DOHH2 (cell line): ENCODE data around the gene C1QB.
"Not testable (repeated sequence)": the region's sequence is repeated elsewhere in the genome, so short reads cannot be mapped to it uniquely, and the experiment has no call there.

ENCODE experiments used
- H3F3A ChIP-seq: fragments of 200-600 bp; sonication (generic), shearing (Covaris generic); 2 replicates; pipeline ENCODE4 v1.6.0; 2016; ENCODE audit warnings: antibody characterized with exemption, mild to moderate bottlenecking; ENCODE audit not compliant: control insufficient read depth, insufficient read depth
- H3K27ac ChIP-seq: fragments of 200-600 bp; sonication (generic); 2 replicates; pipeline ENCODE4 v1.5.1; 2014; ENCODE audit warnings: low read depth, mild to moderate bottlenecking, low read length, moderate library complexity
- H3K27me3 ChIP-seq: fragments of 200-600 bp; sonication (generic); 2 replicates; pipeline ENCODE4 v1.6.1; 2014; ENCODE audit warnings: mild to moderate bottlenecking, low read length, mixed read lengths; ENCODE audit not compliant: control insufficient read depth
- H3K36me3 ChIP-seq: fragments of 200-600 bp; sonication (generic); 2 replicates; pipeline ENCODE4 v1.6.1; 2014; ENCODE audit warnings: mild to moderate bottlenecking, low read length, moderate library complexity, mixed read lengths; ENCODE audit not compliant: control insufficient read depth
- H3K4me1 ChIP-seq: fragments of 200-600 bp; sonication (generic); 2 replicates; pipeline ENCODE4 v1.6.1; 2014; ENCODE audit warnings: mild to moderate bottlenecking, low read length, mixed read lengths; ENCODE audit not compliant: control insufficient read depth
- H3K4me2 ChIP-seq: fragments of 200-600 bp; sonication (generic); 2 replicates; pipeline ENCODE4 v1.6.0; 2014; ENCODE audit warnings: mild to moderate bottlenecking, low read length, moderate library complexity
- H3K4me3 ChIP-seq: fragments of 200-600 bp; sonication (generic); 2 replicates; pipeline ENCODE4 v1.5.1; 2014; ENCODE audit warnings: mild to moderate bottlenecking, low read length, mixed read lengths
- H3K79me2 ChIP-seq: fragments of 200-600 bp; sonication (generic); 2 replicates; pipeline ENCODE4 v1.6.1; 2014; ENCODE audit warnings: mild to moderate bottlenecking, low read length, mixed read lengths; ENCODE audit not compliant: control insufficient read depth
- H3K9me2 ChIP-seq: fragments of 200-600 bp; sonication (generic); replicated peaks from 2 replicates; pipeline ENCODE4 v1.6.1; 2014; ENCODE audit warnings: mild to moderate bottlenecking, low read length, mixed read lengths; ENCODE audit not compliant: control insufficient read depth
- H3K9me3 ChIP-seq: fragments of 200-600 bp; sonication (generic); 2 replicates; pipeline ENCODE4 v1.6.1; 2014; ENCODE audit warnings: antibody characterized with exemption, low read length, mixed read lengths; ENCODE audit not compliant: control insufficient read depth, insufficient read depth
- H4K20me1 ChIP-seq: fragments of 200-600 bp; sonication (generic); 2 replicates; pipeline ENCODE4 v1.6.0; 2014; ENCODE audit warnings: low read depth, mild to moderate bottlenecking, antibody characterized with exemption, low read length, moderate library complexity; ENCODE audit not compliant: control insufficient read depth, insufficient read depth
- EZH2phosphoT487 ChIP-seq: fragments of 200-600 bp; sonication (generic); IDR thresholded peaks from 2 replicates; pipeline ENCODE4 v1.6.1; 2017; ENCODE audit warnings: borderline replicate concordance, mild to moderate bottlenecking, antibody characterized with exemption, low read length, moderate library complexity, mixed read lengths
- TF ChIP-seq, protein P1 (sequence below): fragments of 200-600 bp; sonication (generic); IDR thresholded peaks from one replicate; pipeline ENCODE4 v1.5.1; 2014; ENCODE audit warnings: antibody characterized with exemption, mild to moderate bottlenecking, low read depth, low read length; ENCODE audit not compliant: poor library complexity, severe bottlenecking

C1QB gene

DNA sequence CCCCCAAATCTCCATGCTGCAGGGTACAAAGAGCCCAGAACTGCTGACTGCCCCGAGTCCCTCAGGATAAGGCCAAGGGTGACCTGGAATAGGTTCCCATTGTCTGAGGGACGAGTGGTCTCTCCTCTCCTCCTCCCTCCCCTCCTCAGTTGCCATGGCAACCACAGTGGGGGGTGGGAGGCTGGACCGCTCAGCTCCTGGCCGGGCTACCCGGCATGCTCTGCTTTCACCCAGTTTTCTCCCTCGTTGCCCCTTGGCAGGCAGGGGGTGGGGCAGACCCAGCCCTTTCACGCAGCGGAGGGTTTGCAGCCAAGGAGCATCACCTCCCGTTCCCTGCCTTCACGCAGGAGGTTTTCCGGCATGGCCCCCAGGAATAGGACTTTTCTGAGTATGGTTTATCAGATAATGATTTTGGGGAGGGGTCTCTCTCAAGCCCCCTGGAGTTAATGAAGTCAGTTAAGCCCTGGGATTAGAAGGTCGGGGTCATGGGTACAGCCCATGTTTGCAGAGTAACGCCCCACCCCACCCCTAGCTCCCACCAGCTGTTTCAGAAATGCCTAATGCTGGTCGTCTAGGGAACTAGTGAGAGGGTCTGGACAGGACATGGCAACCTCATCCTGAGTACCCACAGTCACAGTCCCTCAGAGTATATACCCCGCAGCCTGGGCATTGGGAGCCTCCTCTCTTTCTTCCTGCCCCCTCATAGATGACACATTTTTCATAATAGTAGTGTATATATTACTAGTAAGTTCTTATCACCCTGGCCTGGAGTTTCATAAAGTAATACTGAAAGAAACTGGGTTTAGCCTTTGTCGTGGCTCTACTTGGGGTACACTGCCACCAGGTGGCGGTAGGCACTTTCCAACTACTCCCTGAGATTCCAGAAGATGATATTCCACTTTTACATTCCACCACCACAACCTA is 20.7 kb downstream of the C1QB start:
- H3K27me3 ChIP-seq: peaks cover 5% of the 10 kb centered on the region
- no peaks in the 10 kb centered on the region for H3K79me2 ChIP-seq
- no peak for TF ChIP-seq EZH2phosphoT487
- TF ChIP-seq, protein P1, sequence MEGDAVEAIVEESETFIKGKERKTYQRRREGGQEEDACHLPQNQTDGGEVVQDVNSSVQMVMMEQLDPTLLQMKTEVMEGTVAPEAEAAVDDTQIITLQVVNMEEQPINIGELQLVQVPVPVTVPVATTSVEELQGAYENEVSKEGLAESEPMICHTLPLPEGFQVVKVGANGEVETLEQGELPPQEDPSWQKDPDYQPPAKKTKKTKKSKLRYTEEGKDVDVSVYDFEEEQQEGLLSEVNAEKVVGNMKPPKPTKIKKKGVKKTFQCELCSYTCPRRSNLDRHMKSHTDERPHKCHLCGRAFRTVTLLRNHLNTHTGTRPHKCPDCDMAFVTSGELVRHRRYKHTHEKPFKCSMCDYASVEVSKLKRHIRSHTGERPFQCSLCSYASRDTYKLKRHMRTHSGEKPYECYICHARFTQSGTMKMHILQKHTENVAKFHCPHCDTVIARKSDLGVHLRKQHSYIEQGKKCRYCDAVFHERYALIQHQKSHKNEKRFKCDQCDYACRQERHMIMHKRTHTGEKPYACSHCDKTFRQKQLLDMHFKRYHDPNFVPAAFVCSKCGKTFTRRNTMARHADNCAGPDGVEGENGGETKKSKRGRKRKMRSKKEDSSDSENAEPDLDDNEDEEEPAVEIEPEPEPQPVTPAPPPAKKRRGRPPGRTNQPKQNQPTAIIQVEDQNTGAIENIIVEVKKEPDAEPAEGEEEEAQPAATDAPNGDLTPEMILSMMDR: peak; percentile 73
- peaks cover 5% of the 10 kb centered on the region; the same call in 1 of the 2 replicates for H3K9me3 ChIP-seq
- no peak overlapping the region for H3K27ac ChIP-seq
- no peak overlapping the region for H3K4me2 ChIP-seq
- H3K4me1 ChIP-seq: no peaks in the 10 kb centered on the region
- H3K9me2 ChIP-seq: no peaks in the 10 kb centered on the region
- H4K20me1 ChIP-seq: no peaks in the 10 kb centered on the region; the same call in 1 of the 2 replicates
- H3K36me3 ChIP-seq: no peaks in the 10 kb centered on the region
- no peak overlapping the region for H3K4me3 ChIP-seq
- no peaks in the 10 kb centered on the region for H3F3A ChIP-seq

DNA sequence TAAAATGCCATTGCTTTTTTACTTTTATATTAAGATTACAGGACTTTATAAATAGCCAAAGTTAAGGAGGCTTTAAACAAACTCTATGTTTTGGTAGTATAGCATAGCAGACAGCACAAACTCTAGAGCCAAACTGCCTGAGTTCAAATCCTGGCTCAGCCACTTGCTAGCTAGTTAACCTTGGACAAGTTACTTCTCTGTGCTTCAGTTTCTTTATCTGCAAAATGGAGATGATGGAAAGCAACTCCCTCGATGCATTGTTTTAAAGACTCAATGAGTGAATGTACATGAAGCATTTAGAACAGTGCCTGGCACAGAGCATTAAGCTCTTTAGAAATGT is 21.3 kb downstream of the C1QB start:
- Histone ChIP-seq H3K9me3 (peaks cover 9% of the 10 kb centered on the region; the same call in 1 of the 2 replicates), H4K20me1 (no peaks in the 10 kb centered on the region; the same call in 1 of the 2 replicates), H3K79me2 (no peaks in the 10 kb centered on the region), H3K4me1 (no peaks in the 10 kb centered on the region), H3K4me3 (no peak overlapping the region), H3K4me2 (no peak overlapping the region), H3F3A (no peaks in the 10 kb centered on the region), H3K9me2 (no peaks in the 10 kb centered on the region), H3K36me3 (no peaks in the 10 kb centered on the region), H3K27me3 (peaks cover 5% of the 10 kb centered on the region), H3K27ac (no peak overlapping the region)
- no peak for TF ChIP-seq EZH2phosphoT487
- TF ChIP-seq, protein P1: peak; percentile 9

DNA sequence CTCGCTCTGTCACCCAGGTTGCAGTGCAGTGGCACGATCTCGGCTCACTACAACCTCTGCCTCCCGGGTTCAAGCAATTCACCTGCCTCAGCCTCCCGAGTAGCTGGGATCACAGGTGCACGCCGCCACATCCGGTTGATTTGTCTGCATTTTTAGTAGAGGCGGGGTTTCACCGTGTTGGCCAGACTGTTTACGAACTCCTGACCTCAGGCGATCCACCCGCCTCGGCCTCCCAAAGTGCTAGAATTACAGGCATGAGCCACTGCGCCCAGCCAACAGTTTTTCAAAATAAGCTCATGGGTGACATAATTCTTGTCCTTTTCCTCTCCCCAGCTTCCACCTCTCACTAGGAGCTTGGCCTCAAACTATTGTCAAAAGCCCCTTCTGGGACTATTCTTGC is 23.1 kb downstream of the C1QB start:
- not testable (repeated sequence) for H3K4me2 ChIP-seq, H3K27ac ChIP-seq, H3K4me1 ChIP-seq, H3K79me2 ChIP-seq, H3K9me2 ChIP-seq, H3K36me3 ChIP-seq, H3K9me3 ChIP-seq, H3K27me3 ChIP-seq, H4K20me1 ChIP-seq, H3F3A ChIP-seq, H3K4me3 ChIP-seq

DNA sequence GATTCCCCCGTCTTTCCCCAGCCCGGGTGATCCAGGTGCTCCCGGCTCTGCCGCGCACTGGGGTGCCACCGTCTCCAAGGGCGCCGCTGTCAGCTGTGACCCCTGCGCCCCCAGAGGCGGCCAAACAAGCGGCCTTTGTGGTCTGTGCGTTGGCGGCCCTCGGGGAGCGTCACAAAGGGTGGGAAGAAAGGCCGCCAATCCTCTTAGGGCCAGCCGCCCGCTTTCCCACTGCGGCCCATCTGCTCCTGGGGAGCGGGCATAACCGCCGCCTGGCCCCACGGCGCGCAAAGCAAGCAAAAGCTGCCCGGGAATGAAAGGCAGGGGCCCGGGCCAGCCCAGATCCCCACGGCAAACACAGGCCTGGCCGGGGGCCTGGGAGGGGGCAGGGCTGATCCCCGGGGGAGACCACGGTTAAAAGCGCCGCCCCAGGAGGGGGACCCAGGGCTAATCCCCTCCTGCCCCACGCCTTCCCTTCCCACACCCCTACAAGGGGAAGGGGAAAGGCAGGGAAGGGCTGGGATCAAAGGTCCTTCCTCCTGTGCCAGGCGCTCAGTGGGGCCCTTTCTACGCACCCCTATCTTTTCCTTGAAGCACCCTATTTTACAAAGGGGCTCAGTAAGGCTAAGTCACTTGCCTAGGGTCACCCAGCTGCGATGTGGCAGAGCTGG is 24.0 kb downstream of the C1QB start:
- no peak overlapping the region for H3K4me2 ChIP-seq
- no peaks in the 10 kb centered on the region for H3K36me3 ChIP-seq
- no peak overlapping the region for H3K27ac ChIP-seq
- no peaks in the 10 kb centered on the region for H4K20me1 ChIP-seq
- no peaks in the 10 kb centered on the region; the same call in 1 of the 2 replicates for H3K27me3 ChIP-seq
- H3K9me3 ChIP-seq: peaks cover 9% of the 10 kb centered on the region; the same call in 1 of the 2 replicates
- TF ChIP-seq EZH2phosphoT487: no peak
- TF ChIP-seq, protein P1: no peak
- H3F3A ChIP-seq: no peaks in the 10 kb centered on the region
- no peaks in the 10 kb centered on the region for H3K9me2 ChIP-seq
- H3K4me1 ChIP-seq: no peaks in the 10 kb centered on the region
- H3K4me3 ChIP-seq: no peak overlapping the region
- H3K79me2 ChIP-seq: no peaks in the 10 kb centered on the region
